ENCODE results near the gene HUS1. TPM values are rescaled to one million over a fixed set of nuclear protein-coding genes. Genes with fewer than 3 reads are reported as not detected.

Gene HUS1
- total RNA-seq, 2 donors from 2014 or later, result 65.5 to 80.6 TPM

GRCh38 chr7:48011951-48012350, 32.5 kb upstream of the HUS1 start:
- no peak overlapping the region for H3K27ac ChIP-seq
- no peaks in the 10 kb centered on the region for H3K4me1 ChIP-seq (ENCODE audit: control insufficient read depth in 1 of 2, low read depth in 2 of 2)
- H3K4me3 ChIP-seq, result no peak overlapping the region
- no peaks in the 10 kb centered on the region for H3K9me3 ChIP-seq
- DNase-seq (ENCODE audit: low spot score), result no peak
- no peaks in the 10 kb centered on the region for H3K36me3 ChIP-seq
- H3K27me3 ChIP-seq (replicated peaks; ENCODE audit: insufficient read depth), result no peaks in the 10 kb centered on the region
- no peak for ATAC-seq (ENCODE audit: insufficient number of reproducible peaks, low FRiP score, low read depth)
- TF ChIP-seq, protein P1, sequence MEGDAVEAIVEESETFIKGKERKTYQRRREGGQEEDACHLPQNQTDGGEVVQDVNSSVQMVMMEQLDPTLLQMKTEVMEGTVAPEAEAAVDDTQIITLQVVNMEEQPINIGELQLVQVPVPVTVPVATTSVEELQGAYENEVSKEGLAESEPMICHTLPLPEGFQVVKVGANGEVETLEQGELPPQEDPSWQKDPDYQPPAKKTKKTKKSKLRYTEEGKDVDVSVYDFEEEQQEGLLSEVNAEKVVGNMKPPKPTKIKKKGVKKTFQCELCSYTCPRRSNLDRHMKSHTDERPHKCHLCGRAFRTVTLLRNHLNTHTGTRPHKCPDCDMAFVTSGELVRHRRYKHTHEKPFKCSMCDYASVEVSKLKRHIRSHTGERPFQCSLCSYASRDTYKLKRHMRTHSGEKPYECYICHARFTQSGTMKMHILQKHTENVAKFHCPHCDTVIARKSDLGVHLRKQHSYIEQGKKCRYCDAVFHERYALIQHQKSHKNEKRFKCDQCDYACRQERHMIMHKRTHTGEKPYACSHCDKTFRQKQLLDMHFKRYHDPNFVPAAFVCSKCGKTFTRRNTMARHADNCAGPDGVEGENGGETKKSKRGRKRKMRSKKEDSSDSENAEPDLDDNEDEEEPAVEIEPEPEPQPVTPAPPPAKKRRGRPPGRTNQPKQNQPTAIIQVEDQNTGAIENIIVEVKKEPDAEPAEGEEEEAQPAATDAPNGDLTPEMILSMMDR (IDR thresholded peaks at IDR 0.05), result no peak

GRCh38 chr7:48011323-48011722, 31.9 kb upstream of the HUS1 start:
- H3K27me3 ChIP-seq (replicated peaks; ENCODE audit: insufficient read depth), result no peaks in the 10 kb centered on the region

GRCh38 chr7:48009954-48010353, 30.5 kb upstream of the HUS1 start:
- H3K4me1 ChIP-seq (ENCODE audit: control insufficient read depth in 1 of 2, low read depth in 2 of 2), result no peaks in the 10 kb centered on the region
- H3K27ac ChIP-seq, result no peak overlapping the region
- DNase-seq (ENCODE audit: low spot score) (no peak), ATAC-seq (ENCODE audit: insufficient number of reproducible peaks, low FRiP score, low read depth) (no peak)
- H3K4me3 ChIP-seq, result no peak overlapping the region
- no peaks in the 10 kb centered on the region for H3K9me3 ChIP-seq
- no peaks in the 10 kb centered on the region for H3K27me3 ChIP-seq (replicated peaks; ENCODE audit: insufficient read depth)
- TF ChIP-seq, protein P1 (IDR thresholded peaks at IDR 0.05), result no peak
- H3K36me3 ChIP-seq, result no peaks in the 10 kb centered on the region

More at GRCh38 chr7:48011323-48011722, 31.9 kb upstream of the HUS1 start:
- no peaks in the 10 kb centered on the region for H3K9me3 ChIP-seq
- no peak overlapping the region for H3K27ac ChIP-seq
- ATAC-seq (ENCODE audit: insufficient number of reproducible peaks, low FRiP score, low read depth) (no peak), DNase-seq (ENCODE audit: low spot score) (no peak)
- no peaks in the 10 kb centered on the region for H3K4me1 ChIP-seq (ENCODE audit: control insufficient read depth in 1 of 2, low read depth in 2 of 2)
- TF ChIP-seq, protein P1 (IDR thresholded peaks at IDR 0.05), result no peak
- H3K4me3 ChIP-seq, result no peak overlapping the region
- no peaks in the 10 kb centered on the region for H3K36me3 ChIP-seq

DNA sequence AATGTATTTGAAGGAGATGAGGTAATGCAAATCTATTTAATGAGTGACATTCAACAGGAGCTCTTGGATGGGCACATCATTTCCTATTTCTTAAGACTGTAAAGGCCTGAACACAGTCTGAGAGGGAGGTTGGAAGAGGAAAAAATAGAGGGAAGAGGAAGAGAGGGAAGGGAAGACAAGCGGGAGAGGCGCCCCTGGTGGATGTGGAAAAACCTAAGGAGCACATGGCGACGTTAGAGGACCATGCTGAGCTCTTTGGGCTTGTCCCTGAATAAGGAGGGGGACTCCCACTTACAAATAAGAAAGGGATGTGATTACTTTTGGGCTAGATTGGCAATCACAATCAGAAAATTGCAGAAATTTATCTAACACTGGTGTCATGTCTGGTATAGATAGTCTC, 29.8 kb upstream of the HUS1 start:
- DNase-seq (ENCODE audit: low spot score), result no peak
- Histone ChIP-seq H3K27me3 (replicated peaks; ENCODE audit: insufficient read depth) (no peaks in the 10 kb centered on the region), H3K4me3 (no peak overlapping the region), H3K9me3 (no peaks in the 10 kb centered on the region), H3K27ac (no peak overlapping the region), H3K4me1 (ENCODE audit: control insufficient read depth in 1 of 2, low read depth in 2 of 2) (no peaks in the 10 kb centered on the region), H3K36me3 (no peaks in the 10 kb centered on the region)
- no peak for ATAC-seq (ENCODE audit: insufficient number of reproducible peaks, low FRiP score, low read depth)
- TF ChIP-seq, protein P1 (IDR thresholded peaks at IDR 0.05), result no peak

DNA sequence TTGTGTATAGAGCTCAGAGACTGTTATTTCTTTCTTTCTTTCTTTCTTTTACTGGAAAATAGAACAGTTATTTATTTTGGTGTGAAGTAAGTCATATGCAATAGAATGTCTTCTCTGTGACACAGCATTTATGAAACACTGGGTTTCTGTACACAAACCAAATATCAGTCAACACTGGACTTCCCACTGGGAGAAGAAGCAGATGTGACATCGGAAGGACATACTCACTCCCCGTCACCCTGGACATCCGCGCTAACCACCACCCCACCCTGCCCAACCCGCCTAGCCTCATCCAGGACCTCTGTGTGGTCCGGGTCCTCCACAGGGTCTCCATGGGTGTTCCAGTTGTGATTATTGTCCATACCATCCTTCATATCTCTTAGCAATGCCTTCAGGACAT, 27.5 kb upstream of the HUS1 start:
- TF ChIP-seq, protein P1 (IDR thresholded peaks at IDR 0.05), result no peak
- Histone ChIP-seq H3K27ac (no peak overlapping the region), H3K4me3 (no peak overlapping the region), H3K4me1 (ENCODE audit: control insufficient read depth in 1 of 2, low read depth in 2 of 2) (no peaks in the 10 kb centered on the region), H3K9me3 (no peaks in the 10 kb centered on the region), H3K27me3 (replicated peaks; ENCODE audit: insufficient read depth) (no peaks in the 10 kb centered on the region), H3K36me3 (no peaks in the 10 kb centered on the region)
- no peak for DNase-seq (ENCODE audit: low spot score)
- no peak for ATAC-seq (ENCODE audit: insufficient number of reproducible peaks, low FRiP score, low read depth)

Data from thoracic aorta (tissue), 2 donors.